Loucy (cell line): ENCODE data around the gene HS3ST2.

ENCODE experiments used
- EZH2phosphoT487 ChIP-seq: fragments of 200-600 bp; IDR thresholded peaks from 2 replicates; pipeline ENCODE4 v1.6.1; 2018; ENCODE audit warnings: antibody characterized with exemption, mild to moderate bottlenecking, moderate library complexity, borderline replicate concordance
- TF ChIP-seq, protein P1 (sequence below): fragments of 200-600 bp; sonication (generic); conservative IDR thresholded peaks from 2 replicates; pipeline ENCODE4 v1.5.1; 2014; ENCODE audit warnings: mild to moderate bottlenecking, antibody characterized with exemption, low read length

DNA sequence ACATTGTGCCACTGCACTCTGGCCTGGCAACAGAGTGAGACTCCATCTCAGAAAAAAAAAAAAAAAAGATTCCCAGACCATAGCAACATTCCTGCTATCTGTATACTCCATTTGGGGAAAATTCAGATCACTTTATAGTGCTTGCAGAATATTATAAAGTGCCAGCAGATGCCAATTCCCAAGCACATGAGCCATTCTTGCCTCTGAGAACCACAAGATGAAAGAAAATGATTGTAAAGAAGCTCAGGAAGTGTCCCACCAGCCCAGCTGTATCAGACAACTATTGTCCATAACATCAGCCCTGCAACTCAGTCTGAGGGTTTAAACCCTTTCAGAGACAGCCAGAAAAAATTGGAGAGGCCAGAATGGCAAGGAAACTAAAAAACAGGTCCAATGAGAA lies 69.0 kb downstream of the HS3ST2 start:
- TF ChIP-seq, protein P1, sequence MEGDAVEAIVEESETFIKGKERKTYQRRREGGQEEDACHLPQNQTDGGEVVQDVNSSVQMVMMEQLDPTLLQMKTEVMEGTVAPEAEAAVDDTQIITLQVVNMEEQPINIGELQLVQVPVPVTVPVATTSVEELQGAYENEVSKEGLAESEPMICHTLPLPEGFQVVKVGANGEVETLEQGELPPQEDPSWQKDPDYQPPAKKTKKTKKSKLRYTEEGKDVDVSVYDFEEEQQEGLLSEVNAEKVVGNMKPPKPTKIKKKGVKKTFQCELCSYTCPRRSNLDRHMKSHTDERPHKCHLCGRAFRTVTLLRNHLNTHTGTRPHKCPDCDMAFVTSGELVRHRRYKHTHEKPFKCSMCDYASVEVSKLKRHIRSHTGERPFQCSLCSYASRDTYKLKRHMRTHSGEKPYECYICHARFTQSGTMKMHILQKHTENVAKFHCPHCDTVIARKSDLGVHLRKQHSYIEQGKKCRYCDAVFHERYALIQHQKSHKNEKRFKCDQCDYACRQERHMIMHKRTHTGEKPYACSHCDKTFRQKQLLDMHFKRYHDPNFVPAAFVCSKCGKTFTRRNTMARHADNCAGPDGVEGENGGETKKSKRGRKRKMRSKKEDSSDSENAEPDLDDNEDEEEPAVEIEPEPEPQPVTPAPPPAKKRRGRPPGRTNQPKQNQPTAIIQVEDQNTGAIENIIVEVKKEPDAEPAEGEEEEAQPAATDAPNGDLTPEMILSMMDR, result no peak
- TF ChIP-seq EZH2phosphoT487, result no peak
